ENCODE measurements around the gene PPP1R12A.

Gene PPP1R12A

GRCh38 chr12:79769189-79769859, 165.6 kb downstream of the PPP1R12A start:
- no peak for TF ChIP-seq SUZ12 (IDR thresholded peaks at IDR 0.05; ENCODE audit: extremely low read depth, insufficient read depth, insufficient read length)

DNA sequence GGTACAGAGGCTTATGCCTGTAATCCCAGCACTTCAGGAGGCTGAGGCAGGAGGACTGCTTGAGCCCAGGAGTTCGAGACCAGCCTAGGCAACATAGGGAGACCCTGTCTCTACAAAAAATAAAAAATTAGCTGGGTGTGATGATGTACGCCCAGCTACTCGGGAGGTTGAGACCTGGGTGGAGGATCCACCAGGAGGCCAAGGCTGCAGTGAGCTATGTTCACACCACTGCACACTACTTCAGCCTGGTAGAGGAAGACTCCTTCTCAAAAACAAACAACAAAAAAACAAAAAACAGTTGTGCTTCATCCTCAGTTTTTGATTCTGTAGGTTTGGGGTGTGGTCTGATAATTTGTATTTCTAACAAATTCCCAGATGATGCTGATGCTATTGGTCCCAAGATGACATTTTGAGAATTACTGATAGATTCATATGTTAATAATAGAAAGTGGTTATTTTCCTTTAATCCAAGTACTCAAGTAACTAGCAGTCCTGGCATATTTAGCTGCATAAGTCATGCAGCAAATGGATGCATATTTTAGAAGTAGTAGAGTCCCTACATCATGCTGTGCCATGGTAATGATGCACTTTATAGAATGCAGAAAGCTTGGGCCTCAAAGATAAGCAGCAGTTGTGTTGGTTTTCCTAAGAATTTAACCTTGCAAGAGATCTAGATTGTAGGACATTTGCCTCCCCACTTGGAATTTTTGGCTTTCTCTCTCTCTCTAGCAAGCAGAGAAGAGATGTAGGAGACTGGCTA, 168.0 kb downstream of the PPP1R12A start:
- TF ChIP-seq ZNF274 (IDR thresholded peaks at IDR 0.05; ENCODE audit: low read depth, low read length): no peak
- Histone ChIP-seq H3K36me3 (ENCODE audit: insufficient read depth, insufficient read length, low read length) (no peaks in the 10 kb centered on the region), H3K4me3 (ENCODE audit: insufficient read length, low read depth) (no peak overlapping the region), H3K27me3 (ENCODE audit: insufficient read depth, insufficient read length) (no peaks in the 10 kb centered on the region), H3K9ac (ENCODE audit: insufficient read length, low read depth) (no peak overlapping the region), H3K4me1 (ENCODE audit: insufficient read depth, insufficient read length) (no peaks in the 10 kb centered on the region), H3K9me3 (ENCODE audit: insufficient read depth, low read length) (no peaks in the 10 kb centered on the region)
- no peak for DNase-seq (ENCODE audit: low read depth, low spot score)

More at GRCh38 chr12:79769189-79769859, 165.6 kb downstream of the PPP1R12A start:
- H3K4me3 ChIP-seq (ENCODE audit: insufficient read length, low read depth): no peak overlapping the region
- DNase-seq (ENCODE audit: low read depth, low spot score): no peak
- no peak overlapping the region for H3K9ac ChIP-seq (ENCODE audit: insufficient read length, low read depth)
- no peaks in the 10 kb centered on the region for H3K27me3 ChIP-seq (ENCODE audit: insufficient read depth, insufficient read length)
- H3K4me1 ChIP-seq (ENCODE audit: insufficient read depth, insufficient read length): no peaks in the 10 kb centered on the region
- H3K36me3 ChIP-seq (ENCODE audit: insufficient read depth, insufficient read length, low read length): peaks cover 3% of the 10 kb centered on the region
- H3K9me3 ChIP-seq (ENCODE audit: insufficient read depth, low read length): no peaks in the 10 kb centered on the region

GRCh38 chr12:79765157-79765556, 169.7 kb downstream of the PPP1R12A start:
- H3K36me3 ChIP-seq (ENCODE audit: insufficient read depth, insufficient read length, low read length): no peaks in the 10 kb centered on the region
- no peaks in the 10 kb centered on the region for H3K27me3 ChIP-seq (ENCODE audit: insufficient read depth, insufficient read length)
- H3K9ac ChIP-seq (ENCODE audit: insufficient read length, low read depth): no peak overlapping the region
- no peaks in the 10 kb centered on the region for H3K9me3 ChIP-seq (ENCODE audit: insufficient read depth, low read length)
- no peak for DNase-seq (ENCODE audit: low read depth, low spot score)
- TF ChIP-seq ZNF274 (IDR thresholded peaks at IDR 0.05; ENCODE audit: low read depth, low read length) (no peak), YY1 (IDR thresholded peaks at IDR 0.05; ENCODE audit: insufficient read depth, insufficient read length) (no peak)
- H3K4me1 ChIP-seq (ENCODE audit: insufficient read depth, insufficient read length): no peaks in the 10 kb centered on the region
- H3K4me3 ChIP-seq (ENCODE audit: insufficient read length, low read depth): no peak overlapping the region

- H3K9ac ChIP-seq (ENCODE audit: insufficient read length, low read depth): no peak overlapping the region
- no peak for TF ChIP-seq ZNF274 (IDR thresholded peaks at IDR 0.05; ENCODE audit: low read depth, low read length)
- TF ChIP-seq SUZ12 (IDR thresholded peaks at IDR 0.05; ENCODE audit: extremely low read depth, insufficient read depth, insufficient read length): no peak
- TF ChIP-seq YY1 (IDR thresholded peaks at IDR 0.05; ENCODE audit: insufficient read depth, insufficient read length): no peak
- H3K27me3 ChIP-seq (ENCODE audit: insufficient read depth, insufficient read length): no peaks in the 10 kb centered on the region
- no peaks in the 10 kb centered on the region for H3K36me3 ChIP-seq (ENCODE audit: insufficient read depth, insufficient read length, low read length)
- no peak overlapping the region for H3K4me3 ChIP-seq (ENCODE audit: insufficient read length, low read depth)
- H3K4me1 ChIP-seq (ENCODE audit: insufficient read depth, insufficient read length): no peaks in the 10 kb centered on the region
- no peak for DNase-seq (ENCODE audit: low read depth, low spot score)
- no peaks in the 10 kb centered on the region for H3K9me3 ChIP-seq (ENCODE audit: insufficient read depth, low read length)
Observed at GRCh38 chr12:79764641-79765040, 170.3 kb downstream of the PPP1R12A start.

GRCh38 chr12:79763766-79764452, 171.0 kb downstream of the PPP1R12A start:
- Histone ChIP-seq H3K4me1 (ENCODE audit: insufficient read depth, insufficient read length) (no peaks in the 10 kb centered on the region), H3K9me3 (ENCODE audit: insufficient read depth, low read length) (no peaks in the 10 kb centered on the region), H3K27me3 (ENCODE audit: insufficient read depth, insufficient read length) (no peaks in the 10 kb centered on the region), H3K4me3 (ENCODE audit: insufficient read length, low read depth) (no peak overlapping the region), H3K9ac (ENCODE audit: insufficient read length, low read depth) (no peak overlapping the region), H3K36me3 (ENCODE audit: insufficient read depth, insufficient read length, low read length) (no peaks in the 10 kb centered on the region)
- TF ChIP-seq ZNF274 (IDR thresholded peaks at IDR 0.05; ENCODE audit: low read depth, low read length) (no peak), YY1 (IDR thresholded peaks at IDR 0.05; ENCODE audit: insufficient read depth, insufficient read length) (no peak), SUZ12 (IDR thresholded peaks at IDR 0.05; ENCODE audit: extremely low read depth, insufficient read depth, insufficient read length) (no peak)
- no peak for DNase-seq (ENCODE audit: low read depth, low spot score)

- H3K4me1 ChIP-seq (ENCODE audit: insufficient read depth, insufficient read length): no peaks in the 10 kb centered on the region
Observed at GRCh38 chr12:79761341-79761740, 173.6 kb downstream of the PPP1R12A start.

DNA sequence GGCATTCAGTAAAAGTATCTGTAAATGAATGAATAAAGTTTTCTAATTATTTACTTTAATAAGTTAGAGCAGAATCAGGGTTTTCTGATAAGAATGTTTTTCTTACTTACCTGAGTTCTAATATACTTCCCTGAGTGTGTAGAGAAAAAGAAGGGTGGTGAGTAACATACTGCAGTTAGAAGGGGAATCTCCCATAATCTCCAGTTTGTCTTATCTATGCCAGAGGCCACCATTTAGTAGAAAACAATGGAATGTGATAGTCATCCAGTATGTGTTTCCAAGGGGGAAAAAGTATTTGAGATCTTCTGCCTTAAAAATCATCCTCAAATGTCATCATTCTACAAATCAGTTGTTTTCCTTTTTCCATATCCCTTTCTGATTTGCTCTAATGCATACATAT, 187.6 kb downstream of the PPP1R12A start:
- Histone ChIP-seq H3K4me3 (ENCODE audit: insufficient read length, low read depth) (no peak overlapping the region), H3K36me3 (ENCODE audit: insufficient read depth, insufficient read length, low read length) (no peaks in the 10 kb centered on the region), H3K9me3 (ENCODE audit: insufficient read depth, low read length) (no peaks in the 10 kb centered on the region), H3K27me3 (ENCODE audit: insufficient read depth, insufficient read length) (no peaks in the 10 kb centered on the region), H3K4me1 (ENCODE audit: insufficient read depth, insufficient read length) (no peaks in the 10 kb centered on the region), H3K9ac (ENCODE audit: insufficient read length, low read depth) (no peak overlapping the region)
- no peak for DNase-seq (ENCODE audit: low read depth, low spot score)
- no peak for TF ChIP-seq SUZ12 (IDR thresholded peaks at IDR 0.05; ENCODE audit: extremely low read depth, insufficient read depth, insufficient read length)
- no peak for TF ChIP-seq ZNF274 (IDR thresholded peaks at IDR 0.05; ENCODE audit: low read depth, low read length)
- no peak for TF ChIP-seq YY1 (IDR thresholded peaks at IDR 0.05; ENCODE audit: insufficient read depth, insufficient read length)

More at GRCh38 chr12:79761341-79761740, 173.6 kb downstream of the PPP1R12A start:
- Histone ChIP-seq H3K4me3 (ENCODE audit: insufficient read length, low read depth) (no peak overlapping the region), H3K36me3 (ENCODE audit: insufficient read depth, insufficient read length, low read length) (no peaks in the 10 kb centered on the region), H3K9me3 (ENCODE audit: insufficient read depth, low read length) (peaks cover 14% of the 10 kb centered on the region), H3K27me3 (ENCODE audit: insufficient read depth, insufficient read length) (no peaks in the 10 kb centered on the region), H3K9ac (ENCODE audit: insufficient read length, low read depth) (no peak overlapping the region)
- TF ChIP-seq YY1 (IDR thresholded peaks at IDR 0.05; ENCODE audit: insufficient read depth, insufficient read length) (no peak), ZNF274 (IDR thresholded peaks at IDR 0.05; ENCODE audit: low read depth, low read length) (no peak), SUZ12 (IDR thresholded peaks at IDR 0.05; ENCODE audit: extremely low read depth, insufficient read depth, insufficient read length) (no peak)
- DNase-seq (ENCODE audit: low read depth, low spot score): no peak

All from NT2/D1 (cell line).